Effector memory CD8-positive, alpha-beta T cell (primary cell): Measurements from ENCODE around the gene NBEA.

Experiments used
- ATAC-seq: fragments of 150-1000 bp; cut with Tn5 transposase; replicated peaks from 2 replicates; pipeline ENCODE4 v1.10.0; 2021; ENCODE audit warnings: mild to moderate bottlenecking, moderate library complexity
- DNase-seq, 3 experiments: peaks; one replicate each; pipeline ENCODE4 v3.0.0; 2021
- H3K27ac Mint-ChIP-seq, 2 donors: one replicate each; pipeline ENCODE4 v1.8.0; 2022; ENCODE audit warnings: mild to moderate bottlenecking in 2 of 2, mixed read lengths in 2 of 2, moderate library complexity in 2 of 2
- H3K27me3 Mint-ChIP-seq, 2 donors: one replicate each; pipeline ENCODE4 v1.8.0; 2022; ENCODE audit warnings: mixed read lengths in 2 of 2
- H3K36me3 Mint-ChIP-seq: one replicate; pipeline ENCODE4 v1.8.0; 2022; ENCODE audit warnings: mild to moderate bottlenecking, moderate library complexity, mixed read lengths; ENCODE audit not compliant: insufficient read depth
- H3K4me1 Mint-ChIP-seq, 2 donors: one replicate each; pipeline ENCODE4 v1.8.0; 2022; ENCODE audit warnings: low read depth in 2 of 2, mixed read lengths in 2 of 2
- H3K4me3 Mint-ChIP-seq, 2 donors: one replicate each; pipeline ENCODE4 v1.8.0; 2022; ENCODE audit warnings: mild to moderate bottlenecking in 2 of 2, mixed read lengths in 2 of 2, moderate library complexity in 2 of 2
- H3K9me3 Mint-ChIP-seq, 2 donors: one replicate each; pipeline ENCODE4 v1.8.0; 2022; ENCODE audit warnings: mixed read lengths in 2 of 2

NBEA gene

DNA sequence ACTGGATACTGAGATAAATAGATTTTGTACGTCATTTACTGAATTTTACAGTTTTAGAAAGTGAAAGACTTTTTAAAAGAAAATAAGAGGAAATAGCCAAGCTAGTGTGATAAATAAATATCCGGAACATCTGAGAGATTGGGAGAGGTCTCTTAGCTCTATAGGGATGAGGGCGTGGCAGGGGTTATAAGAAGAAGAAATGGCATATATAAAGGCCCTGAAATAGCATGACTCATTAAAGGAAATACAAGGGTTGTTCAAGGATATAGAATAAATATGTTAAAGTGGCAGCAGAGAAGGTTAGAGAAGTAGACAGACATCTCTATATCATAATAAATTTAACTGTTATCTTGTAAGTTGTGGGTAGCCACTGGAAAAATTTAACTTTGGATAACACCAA, 390.1 kb downstream of the NBEA start:
- no peak for ATAC-seq
- peaks cover 7 to 10% of the 10 kb centered on the region in 2 donors for H3K9me3 Mint-ChIP-seq
- H3K27ac Mint-ChIP-seq: no peak overlapping the region
- H3K27me3 Mint-ChIP-seq: no peaks in the 10 kb centered on the region
- no peak overlapping the region for H3K4me3 Mint-ChIP-seq
- no peak for DNase-seq
- H3K36me3 Mint-ChIP-seq: peaks cover 3% of the 10 kb centered on the region
- H3K4me1 Mint-ChIP-seq: no peaks in the 10 kb centered on the region

DNA sequence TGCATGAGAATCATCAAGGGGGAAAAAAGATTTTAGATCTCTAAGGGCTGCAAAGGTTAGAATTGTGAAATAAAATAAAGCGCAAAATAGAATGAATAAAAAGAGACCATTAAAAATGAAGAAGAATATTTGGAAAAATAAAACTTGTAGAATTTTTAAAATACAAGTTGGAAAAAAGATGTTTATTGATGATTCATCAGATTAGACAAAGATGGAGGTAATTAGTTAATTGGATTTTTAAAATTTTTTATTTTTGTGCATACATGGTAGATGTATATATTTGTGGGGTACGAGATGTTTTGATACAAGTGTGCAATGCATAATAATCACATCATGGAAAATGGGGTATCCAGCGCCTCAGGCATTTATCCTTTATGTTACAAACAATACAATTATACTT, 391.1 kb downstream of the NBEA start:
- Mint-ChIP-seq H3K36me3 (peaks cover 3% of the 10 kb centered on the region), H3K4me3 (no peak overlapping the region), H3K27me3 (no peaks in the 10 kb centered on the region), H3K27ac (no peak overlapping the region), H3K4me1 (no peaks in the 10 kb centered on the region), H3K9me3 (peaks cover 7 to 14% of the 10 kb centered on the region in 2 donors)
- ATAC-seq (no peak), DNase-seq (no peak)

DNA sequence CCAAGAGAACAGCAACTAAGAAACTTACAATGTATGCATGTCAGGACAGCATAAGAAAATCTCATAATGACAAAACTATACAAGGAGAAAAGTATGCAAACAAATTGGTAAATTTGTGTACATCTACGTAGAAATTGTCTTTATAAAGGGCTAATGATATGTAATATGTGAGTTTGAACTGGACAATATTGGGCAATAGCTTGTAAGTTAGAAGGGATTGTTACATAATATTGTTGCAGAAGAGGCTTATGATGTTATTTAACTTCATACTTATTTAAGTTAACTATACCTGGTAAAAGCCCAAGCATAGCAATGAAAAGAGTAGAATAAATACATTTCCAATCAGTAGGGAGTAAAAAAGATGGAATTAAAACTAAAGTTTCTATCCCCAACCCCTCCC, 400.4 kb downstream of the NBEA start:
- no peak overlapping the region for H3K27ac Mint-ChIP-seq
- ATAC-seq (no peak), DNase-seq (no peak)
- peaks cover 10 to 11% of the 10 kb centered on the region in 2 donors for H3K9me3 Mint-ChIP-seq
- no peaks in the 10 kb centered on the region for H3K4me1 Mint-ChIP-seq
- no peaks in the 10 kb centered on the region for H3K27me3 Mint-ChIP-seq
- no peak overlapping the region for H3K4me3 Mint-ChIP-seq
- no peaks in the 10 kb centered on the region for H3K36me3 Mint-ChIP-seq

DNA sequence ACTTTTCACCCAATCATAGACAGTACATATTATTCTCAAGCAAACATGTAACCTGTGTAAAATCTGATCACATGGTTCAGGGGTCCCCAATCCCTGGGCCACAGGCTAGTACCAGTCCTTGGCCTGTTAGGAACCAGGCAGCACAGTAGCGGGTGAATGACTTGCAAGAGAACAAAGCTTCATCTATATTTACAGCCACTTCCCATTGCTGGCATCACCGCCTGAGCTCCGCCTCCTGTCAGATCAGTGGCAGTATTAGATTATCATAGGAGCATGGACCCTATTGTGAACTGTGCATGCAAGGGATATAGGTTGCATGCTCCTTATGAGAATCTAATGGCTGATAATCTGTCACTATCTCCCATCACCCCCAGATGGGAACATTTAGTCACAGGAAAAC, 401.3 kb downstream of the NBEA start:
- ATAC-seq (no peak), DNase-seq (no peak)
- Mint-ChIP-seq H3K27ac (no peak overlapping the region), H3K4me3 (no peak overlapping the region), H3K27me3 (no peaks in the 10 kb centered on the region), H3K36me3 (no peaks in the 10 kb centered on the region), H3K4me1 (no peaks in the 10 kb centered on the region), H3K9me3 (peaks cover 5 to 13% of the 10 kb centered on the region in 2 donors)

DNA sequence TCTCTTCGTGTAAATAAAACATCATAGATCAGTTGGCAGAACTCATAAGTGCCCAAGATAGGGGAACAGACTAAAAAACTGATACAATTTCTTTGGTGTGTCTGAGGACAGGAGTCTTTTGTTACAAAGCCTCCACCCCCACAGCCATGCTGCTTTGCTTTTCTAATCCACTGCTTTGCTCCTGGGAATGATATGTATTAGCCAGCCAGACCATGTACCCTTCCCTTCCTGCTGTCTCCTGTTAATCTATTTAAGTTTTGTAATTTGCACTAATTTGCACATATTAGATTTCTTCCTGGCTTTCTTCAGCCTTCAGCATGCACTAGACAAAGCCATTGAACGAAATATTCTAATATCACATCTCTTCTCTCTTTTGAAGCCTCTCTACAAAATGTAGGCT, 403.9 kb downstream of the NBEA start:
- no peaks in the 10 kb centered on the region for H3K36me3 Mint-ChIP-seq
- H3K9me3 Mint-ChIP-seq: peaks cover 0 to 11% of the 10 kb centered on the region in 2 donors
- DNase-seq (no peak), ATAC-seq (no peak)
- no peaks in the 10 kb centered on the region for H3K27me3 Mint-ChIP-seq
- no peak overlapping the region for H3K4me3 Mint-ChIP-seq
- H3K27ac Mint-ChIP-seq: no peak overlapping the region
- H3K4me1 Mint-ChIP-seq: no peaks in the 10 kb centered on the region

DNA sequence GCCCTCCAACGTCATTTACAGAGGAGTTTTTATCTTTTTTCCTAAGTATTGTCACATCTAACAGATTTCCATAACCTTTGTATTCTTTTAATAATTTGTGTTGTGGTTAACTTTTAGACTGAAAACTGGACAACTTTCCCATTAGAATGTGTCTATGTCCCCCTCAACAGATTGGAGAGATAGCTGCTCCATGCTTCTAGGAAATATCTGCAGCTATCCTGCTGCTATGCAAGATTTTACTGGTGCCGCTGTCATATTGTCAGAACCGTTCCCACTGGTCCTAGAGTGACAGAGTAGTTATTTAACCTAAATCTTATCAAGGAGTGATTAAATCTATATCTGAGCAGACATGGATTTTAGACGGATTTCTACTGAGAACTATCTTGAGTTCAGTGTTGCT, 404.4 kb downstream of the NBEA start:
- no peak overlapping the region for H3K4me3 Mint-ChIP-seq
- no peak for ATAC-seq
- H3K4me1 Mint-ChIP-seq: no peaks in the 10 kb centered on the region
- H3K36me3 Mint-ChIP-seq: no peaks in the 10 kb centered on the region
- no peak overlapping the region for H3K27ac Mint-ChIP-seq
- no peak for DNase-seq
- H3K27me3 Mint-ChIP-seq: no peaks in the 10 kb centered on the region
- peaks cover 0 to 11% of the 10 kb centered on the region in 2 donors for H3K9me3 Mint-ChIP-seq

DNA sequence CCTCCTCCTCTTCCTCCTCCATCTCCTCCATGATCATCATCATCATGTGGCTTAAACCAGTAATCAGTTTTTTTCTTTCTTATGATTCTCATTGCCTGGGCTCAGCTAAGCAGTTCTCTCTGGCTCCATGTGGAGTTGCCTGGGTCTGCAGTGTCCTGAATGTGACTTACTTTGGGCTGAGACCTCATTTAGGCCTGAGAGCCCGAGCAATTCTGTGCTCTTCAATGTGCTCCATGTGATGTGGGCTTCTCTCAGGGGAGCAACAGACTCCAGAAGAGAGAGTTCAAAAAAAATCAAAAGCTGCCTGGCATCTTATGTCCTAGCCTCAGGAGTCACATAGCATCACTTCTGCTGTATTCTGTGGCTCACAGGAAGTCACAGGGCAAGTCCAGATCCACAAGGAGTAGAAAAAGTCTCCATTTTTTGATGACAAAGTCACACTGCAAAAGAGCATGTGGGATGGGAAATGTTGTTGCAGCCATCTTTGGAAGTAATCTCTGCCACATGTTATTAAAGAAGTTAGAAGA, 405.7 kb downstream of the NBEA start:
- ATAC-seq (no peak), DNase-seq (no peak)
- Mint-ChIP-seq H3K4me3 (no peak overlapping the region), H3K4me1 (no peaks in the 10 kb centered on the region), H3K36me3 (no peaks in the 10 kb centered on the region), H3K9me3 (peaks cover 0 to 10% of the 10 kb centered on the region in 2 donors), H3K27me3 (no peaks in the 10 kb centered on the region), H3K27ac (no peak overlapping the region)

DNA sequence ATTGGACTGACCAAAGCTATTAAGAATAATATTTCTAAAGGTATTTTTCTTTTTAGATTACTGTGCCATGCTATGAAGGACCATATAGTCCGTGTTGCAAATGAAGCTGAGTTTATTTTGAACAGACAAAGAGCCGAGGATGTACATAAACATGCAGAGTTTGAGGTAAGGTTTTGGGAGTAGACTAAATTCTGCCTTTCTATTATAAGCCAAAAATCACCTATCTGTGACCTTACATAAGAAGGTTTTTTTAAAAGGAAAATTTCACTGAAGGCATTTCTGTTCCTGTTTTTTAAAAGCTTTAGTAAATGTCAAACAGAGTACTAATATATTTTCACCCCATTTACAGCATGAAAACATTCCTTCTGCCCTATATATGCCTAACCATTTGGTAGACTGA, 407.0 kb downstream of the NBEA start:
- Mint-ChIP-seq H3K27me3 (no peaks in the 10 kb centered on the region), H3K27ac (no peak overlapping the region), H3K9me3 (peaks cover 0 to 10% of the 10 kb centered on the region in 2 donors), H3K4me1 (no peaks in the 10 kb centered on the region), H3K36me3 (no peaks in the 10 kb centered on the region), H3K4me3 (no peak overlapping the region)
- no peak for ATAC-seq
- DNase-seq: no peak

DNA sequence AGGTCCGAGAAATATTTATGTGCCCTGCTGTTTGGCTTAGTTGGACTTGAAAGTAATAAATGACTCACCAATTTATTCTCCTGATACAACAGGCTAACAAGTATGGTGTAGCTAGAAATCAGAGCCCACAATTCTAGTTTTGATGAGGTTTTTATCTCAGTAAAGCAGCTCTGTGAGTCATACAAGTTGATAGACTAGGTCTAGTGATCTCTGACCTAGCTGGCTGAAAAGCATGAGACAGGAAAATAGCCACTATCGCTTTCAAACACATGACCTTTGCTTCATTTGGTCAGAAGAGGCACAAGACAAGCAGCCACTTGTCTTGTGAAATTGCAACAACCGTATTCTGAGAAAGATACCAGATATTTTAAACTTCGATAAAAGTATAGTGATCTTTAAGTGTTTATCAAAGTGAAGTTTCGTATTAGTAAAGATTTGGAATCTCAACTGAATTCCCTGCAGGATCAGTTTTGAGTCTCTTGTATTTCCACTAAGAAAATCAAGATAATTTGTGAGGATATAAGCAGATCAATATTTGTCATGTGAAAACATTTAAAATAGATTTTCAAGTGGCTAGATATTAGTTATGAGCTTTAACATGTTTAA, 407.7 kb downstream of the NBEA start:
- no peaks in the 10 kb centered on the region for H3K4me1 Mint-ChIP-seq
- no peak overlapping the region for H3K27ac Mint-ChIP-seq
- ATAC-seq: no peak
- H3K36me3 Mint-ChIP-seq: no peaks in the 10 kb centered on the region
- H3K27me3 Mint-ChIP-seq: no peaks in the 10 kb centered on the region
- no peak for DNase-seq
- H3K9me3 Mint-ChIP-seq: peaks cover 0 to 10% of the 10 kb centered on the region in 2 donors
- no peak overlapping the region for H3K4me3 Mint-ChIP-seq

DNA sequence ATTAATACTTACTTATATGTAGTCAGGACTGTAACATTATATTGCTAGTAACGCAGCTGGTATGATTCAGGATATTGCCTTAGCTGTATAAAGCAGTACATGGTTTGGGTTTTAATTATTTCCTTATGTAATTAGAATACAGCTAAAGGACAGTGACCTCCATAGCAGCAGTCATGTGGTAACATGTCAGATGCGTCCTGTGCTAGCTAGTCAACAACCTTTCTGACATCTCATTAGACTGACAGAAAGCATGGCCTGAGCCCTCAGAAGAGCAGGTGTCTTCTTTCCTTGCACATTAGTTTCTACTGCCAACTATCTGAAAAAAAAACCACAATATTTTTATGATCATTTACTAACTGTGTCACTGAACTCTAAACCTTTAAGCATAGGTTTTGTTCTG, 412.2 kb downstream of the NBEA start:
- ATAC-seq: no peak
- Mint-ChIP-seq H3K27me3 (no peaks in the 10 kb centered on the region), H3K27ac (no peak overlapping the region), H3K4me1 (no peaks in the 10 kb centered on the region), H3K4me3 (no peak overlapping the region), H3K36me3 (no peaks in the 10 kb centered on the region), H3K9me3 (peaks cover 0 to 5% of the 10 kb centered on the region in 2 donors)
- DNase-seq: no peak

DNA sequence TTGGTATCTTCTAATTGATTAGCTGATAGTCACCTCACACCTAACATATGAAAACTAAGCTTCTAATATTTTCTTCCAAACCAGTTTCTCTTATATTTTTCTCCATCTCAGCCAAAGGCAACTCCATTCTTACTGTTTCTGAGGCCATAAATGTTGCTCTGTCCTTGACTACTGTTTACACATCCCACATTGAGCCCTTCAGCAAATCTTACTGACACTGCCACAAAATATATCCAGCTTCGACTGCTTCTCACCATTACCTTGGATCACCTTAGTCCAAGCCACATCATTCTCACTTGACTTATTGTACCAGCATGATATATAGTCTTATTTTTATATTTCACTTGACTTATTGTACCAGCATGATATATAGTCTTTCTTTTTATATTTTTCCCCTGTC, 412.8 kb downstream of the NBEA start:
- no peaks in the 10 kb centered on the region for H3K36me3 Mint-ChIP-seq
- no peak overlapping the region for H3K4me3 Mint-ChIP-seq
- H3K9me3 Mint-ChIP-seq: peaks cover 0 to 5% of the 10 kb centered on the region in 2 donors
- DNase-seq (no peak), ATAC-seq (no peak)
- no peaks in the 10 kb centered on the region for H3K4me1 Mint-ChIP-seq
- no peak overlapping the region for H3K27ac Mint-ChIP-seq
- no peaks in the 10 kb centered on the region for H3K27me3 Mint-ChIP-seq

DNA sequence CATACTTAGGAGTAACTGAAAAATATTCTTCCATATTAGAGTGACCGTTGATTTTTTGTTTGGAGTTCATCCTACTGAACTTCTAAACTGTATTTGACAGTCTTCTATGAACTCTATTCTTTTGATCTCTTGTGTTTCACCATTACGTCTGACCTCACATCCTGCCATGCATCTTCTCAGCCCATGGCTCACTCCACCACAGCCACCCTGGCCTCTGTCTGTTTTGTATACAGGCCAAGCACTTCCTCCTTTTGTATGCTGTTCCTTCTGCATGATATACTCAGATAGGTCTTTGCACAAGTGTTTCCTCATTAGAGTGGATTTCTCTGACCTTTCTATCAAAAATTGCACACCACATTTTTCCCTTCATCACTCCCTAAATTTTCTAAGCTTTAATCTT, 414.5 kb downstream of the NBEA start:
- Mint-ChIP-seq H3K9me3 (peaks cover 0 to 4% of the 10 kb centered on the region in 2 donors), H3K27ac (no peak overlapping the region), H3K36me3 (no peaks in the 10 kb centered on the region), H3K4me3 (no peak overlapping the region), H3K27me3 (no peaks in the 10 kb centered on the region), H3K4me1 (no peaks in the 10 kb centered on the region)
- ATAC-seq (no peak), DNase-seq (no peak)

DNA sequence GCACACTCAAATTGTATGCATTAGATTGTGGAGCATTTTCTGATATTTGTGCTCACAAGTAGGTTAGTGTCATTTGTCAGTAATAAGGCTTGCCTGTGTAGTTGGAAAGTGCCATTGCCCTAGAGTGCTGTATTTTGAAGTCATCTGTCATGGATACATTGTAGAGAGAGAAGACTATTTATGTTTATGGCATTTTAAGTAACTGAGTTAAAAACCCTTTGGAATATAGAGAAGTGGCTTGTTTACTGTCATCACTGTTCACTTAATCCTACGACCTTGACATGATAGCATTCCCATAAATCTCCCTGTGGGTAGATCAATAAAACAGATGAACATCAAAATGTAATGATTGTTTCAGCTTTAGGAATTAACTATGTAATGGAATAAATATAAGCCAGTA, 423.8 kb downstream of the NBEA start:
- no peak overlapping the region for H3K27ac Mint-ChIP-seq
- ATAC-seq (no peak), DNase-seq (no peak)
- H3K4me1 Mint-ChIP-seq: no peaks in the 10 kb centered on the region
- H3K4me3 Mint-ChIP-seq: no peak overlapping the region
- no peaks in the 10 kb centered on the region for H3K36me3 Mint-ChIP-seq
- H3K27me3 Mint-ChIP-seq: no peaks in the 10 kb centered on the region
- H3K9me3 Mint-ChIP-seq: peaks cover 8 to 9% of the 10 kb centered on the region in 2 donors

DNA sequence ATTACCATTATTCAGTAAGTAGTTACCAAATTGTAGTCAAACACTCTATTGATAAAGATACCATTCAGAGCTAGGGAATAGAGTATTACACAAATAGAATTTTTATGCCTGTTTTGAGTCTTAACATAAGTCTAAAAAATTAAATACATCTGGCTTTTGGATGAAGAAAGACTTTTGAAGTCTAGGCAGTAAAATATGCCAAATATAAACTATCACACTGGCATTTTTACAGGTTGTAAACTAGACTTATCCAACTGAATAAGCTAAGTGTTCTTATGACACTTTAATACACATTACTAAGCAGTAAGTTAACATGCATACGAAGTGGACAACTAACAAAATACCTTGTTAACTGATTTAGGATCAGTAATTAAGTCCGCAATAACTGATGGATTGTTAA, 425.5 kb downstream of the NBEA start:
- DNase-seq (no peak), ATAC-seq (no peak)
- Mint-ChIP-seq H3K27me3 (no peaks in the 10 kb centered on the region), H3K4me3 (no peak overlapping the region), H3K27ac (no peak overlapping the region), H3K36me3 (no peaks in the 10 kb centered on the region), H3K4me1 (no peaks in the 10 kb centered on the region), H3K9me3 (peaks cover 9 to 23% of the 10 kb centered on the region in 2 donors)

DNA sequence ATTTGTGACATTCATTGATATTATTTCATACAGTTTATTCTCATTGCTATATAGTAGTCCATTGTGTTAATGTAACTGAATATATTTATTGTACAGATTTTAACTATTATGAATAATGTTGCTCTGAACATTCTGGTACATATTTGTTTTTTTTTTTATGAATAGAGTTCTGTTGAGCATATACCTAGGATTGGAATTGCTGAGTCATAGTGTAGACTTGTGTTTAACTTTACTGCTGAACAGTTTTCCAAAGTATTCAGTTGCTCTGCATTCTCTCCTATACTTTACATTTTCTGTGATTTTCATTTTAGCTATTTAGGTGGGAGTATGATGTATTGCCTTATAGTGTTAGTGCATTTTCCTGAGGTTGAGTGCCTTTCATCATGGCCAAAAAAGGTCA, 436.9 kb downstream of the NBEA start:
- DNase-seq (no peak), ATAC-seq (no peak)
- Mint-ChIP-seq H3K9me3 (peaks cover 12 to 14% of the 10 kb centered on the region in 2 donors), H3K27me3 (no peaks in the 10 kb centered on the region), H3K4me1 (no peaks in the 10 kb centered on the region), H3K27ac (no peak overlapping the region), H3K4me3 (no peak overlapping the region), H3K36me3 (no peaks in the 10 kb centered on the region)
